Left colon (tissue), 2 donors: ENCODE results near the gene XPO5. TPM values are rescaled to one million over a fixed set of nuclear protein-coding genes. Genes with fewer than 3 reads are reported as not detected.
"Not testable (repeated sequence)": the region's sequence is repeated elsewhere in the genome, so short reads cannot be mapped to it uniquely, and the experiment has no call there.

Source experiments
- ATAC-seq: fragments of 200-7000 bp; cut with Tn5 transposase; one replicate; pipeline ENCODE4 v1.9.1; 2020; ENCODE audit warnings: mild to moderate bottlenecking, moderate library complexity
- DNase-seq, 2 donors: peaks; one replicate each; pipeline ENCODE4 v3.0.0-alpha.2; 2020
- intact Hi-C, 2 donors: fragments of 100-400 bp; cut with DNase I in 1 of 2; cut with micrococcal nuclease in 1 of 2; formaldehyde crosslinking; loops; one replicate each; pipeline versions ENCODE4 v1.11.2 to v1.14.0; 2022; cut with DNase I, micrococcal nuclease
- total RNA-seq, 2 donors: library from RNA; stranded (reverse); fragmentation: NEBNext Ultra II Directional; extraction: Animal tissue kit (Norgen Biotek cat#: 25700); gene quantifications; one replicate each; pipeline ENCODE4 v1.2.1, GENCODE V29; 2021
- donor health status: DM: no; HTN: no; CAD: no.
- donor health status: DM: yes; HTN: yes; CAD: no.

Gene XPO5
- total RNA-seq, 2 donors from 2014 or later: 20.0 to 23.2 TPM

DNA sequence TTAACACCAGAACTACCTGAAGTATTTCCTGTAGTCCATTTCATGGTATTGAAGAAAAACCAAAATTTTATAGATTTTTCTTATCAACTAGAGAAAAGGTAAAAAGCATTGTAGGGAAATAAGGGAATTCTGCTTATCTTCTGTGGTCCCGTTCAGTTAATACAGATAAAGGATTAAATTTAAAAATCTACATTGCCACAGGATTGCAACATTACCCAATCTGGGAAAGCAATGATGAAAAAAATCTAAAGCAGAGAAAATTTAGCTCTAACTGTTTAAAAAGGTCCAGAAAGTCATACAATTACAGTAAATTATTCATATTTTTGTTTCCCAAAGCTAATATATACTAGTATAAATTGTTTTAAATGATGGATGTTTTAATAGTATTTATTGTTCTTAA, 18.1 kb upstream of the XPO5 start:
- no peak for DNase-seq
- intact Hi-C loops: no loop called here
- no peak for ATAC-seq

- ATAC-seq, intact Hi-C loops, DNase-seq: not testable (repeated sequence)
These were observed 13.7 kb upstream of the XPO5 start for GRCh38 chr6:43589564-43589963.

- no peak for ATAC-seq
- intact Hi-C loops: no loop called here
- DNase-seq: no peak
These were observed 12.4 kb upstream of the XPO5 start for GRCh38 chr6:43588194-43588593.

DNA sequence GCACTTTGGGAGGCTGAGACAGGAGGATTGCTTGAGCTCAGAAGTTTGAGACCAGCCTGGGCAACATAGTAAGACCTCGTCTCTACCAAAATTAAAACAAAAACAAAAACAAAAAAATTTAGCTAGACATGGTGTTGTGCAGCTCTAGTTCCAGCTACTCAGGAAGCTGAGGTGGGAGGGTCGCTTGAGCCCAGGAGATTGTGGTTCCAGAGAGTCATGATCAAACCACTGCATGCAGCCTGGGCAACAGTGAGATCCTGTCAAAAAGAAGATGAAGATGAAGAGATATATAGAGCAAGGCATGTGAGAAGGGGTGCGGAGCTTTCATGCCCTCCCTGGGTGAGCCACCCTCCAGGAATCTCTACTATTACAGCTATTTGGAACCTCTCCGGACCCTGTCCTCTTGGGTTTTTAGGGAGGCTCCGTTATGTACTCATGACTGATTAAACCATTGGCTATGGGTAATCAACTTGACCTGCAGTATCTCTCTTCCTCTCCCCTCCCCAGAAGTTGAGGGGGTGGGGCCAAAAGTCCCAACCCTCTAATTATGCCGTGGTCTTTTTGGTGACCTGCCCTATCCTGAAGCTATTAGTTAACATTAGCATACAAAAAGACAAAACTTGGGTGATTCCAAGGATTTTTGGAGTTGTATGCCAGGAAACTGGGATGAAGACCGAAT, 9.2 kb upstream of the XPO5 start:
- DNase-seq (no peak), ATAC-seq (no peak)
- intact Hi-C loops: no loop called here

GRCh38 chr6:43582911-43583310, 7.1 kb upstream of the XPO5 start:
- DNase-seq: no peak
- intact Hi-C loops: no loop called here
- no peak for ATAC-seq

DNA sequence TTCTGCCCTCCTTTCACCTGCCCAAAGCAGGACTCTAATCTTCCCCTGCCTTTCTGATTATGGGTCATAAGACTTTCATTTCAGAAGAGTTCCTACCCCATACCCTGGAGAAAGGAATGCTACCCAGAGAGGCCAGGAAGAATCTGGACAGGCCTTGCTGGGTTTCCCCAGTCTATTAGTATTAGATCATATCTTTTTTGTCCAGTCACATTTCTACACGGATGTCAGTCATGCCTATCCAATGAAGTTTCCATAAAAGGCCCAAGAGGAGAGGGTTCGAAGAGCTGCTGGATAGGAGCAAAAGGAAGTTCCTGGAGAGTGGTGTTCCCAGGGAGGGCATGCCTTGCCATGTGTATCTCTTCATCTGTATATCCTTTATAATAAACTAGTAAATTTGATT, 3.3 kb upstream of the XPO5 start:
- DNase-seq (no peak), ATAC-seq (no peak)
- intact Hi-C loops: no loop called here

GRCh38 chr6:43578748-43579147, 2.9 kb upstream of the XPO5 start:
- intact Hi-C loops: no loop called here
- ATAC-seq (no peak), DNase-seq (no peak)

GRCh38 chr6:43575105-43575771, 600 bp downstream of the XPO5 start:
- intact Hi-C loops: no loop called here
- ATAC-seq (peak; percentile 38), DNase-seq (peak in 1 of 2 donors; percentile 39)

DNA sequence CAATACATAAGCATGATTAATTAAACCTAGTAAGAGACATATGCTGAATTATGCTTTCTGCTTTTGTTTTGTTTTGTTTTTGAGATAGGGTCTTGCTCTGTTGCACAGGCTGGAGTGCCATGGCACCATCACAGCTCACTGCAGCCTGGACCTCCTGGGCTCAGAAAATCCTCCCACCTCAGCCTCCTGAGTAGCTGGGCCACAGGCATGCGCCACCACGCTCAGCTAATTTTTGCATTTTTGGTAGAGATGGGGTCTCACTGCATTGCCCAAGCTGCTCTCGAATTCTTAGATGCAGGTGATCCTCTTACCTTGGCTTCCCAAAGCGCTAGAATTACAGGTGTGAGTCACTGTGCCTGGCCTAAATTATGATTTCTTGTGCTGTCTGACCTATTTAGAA, 3.8 kb downstream of the XPO5 start:
- intact Hi-C loops: no loop called here
- DNase-seq (no peak), ATAC-seq (no peak)

DNA sequence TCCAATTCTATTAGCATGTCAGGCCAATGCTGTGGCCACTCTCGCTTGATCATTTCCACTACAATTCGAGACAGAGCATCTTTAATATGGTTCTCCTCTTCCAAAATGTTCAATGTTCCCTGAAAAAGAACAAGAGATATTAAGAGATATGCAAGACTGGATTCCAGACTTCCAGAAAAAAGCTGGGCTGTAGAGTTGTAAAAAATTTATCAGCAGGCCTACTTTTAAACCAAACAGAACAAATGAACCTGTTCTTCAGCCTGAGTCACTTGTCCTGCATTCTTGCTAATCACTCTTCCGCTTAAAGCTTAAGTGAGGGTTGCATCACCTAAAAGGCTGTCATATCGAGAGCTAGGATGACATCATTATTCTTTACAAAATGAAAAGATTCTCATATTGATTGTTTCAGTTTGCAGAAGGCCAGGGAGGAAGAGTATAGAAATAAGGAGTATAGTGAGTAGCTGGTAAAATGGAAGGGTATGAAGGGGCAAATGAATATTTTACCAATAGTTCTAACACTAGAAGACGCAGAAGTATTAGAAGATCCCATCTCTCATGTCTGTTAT, 4.9 kb downstream of the XPO5 start:
- no peak for DNase-seq
- no peak for ATAC-seq
- intact Hi-C loops: no loop called here

- intact Hi-C loops: no loop called here
- DNase-seq: no peak
- no peak for ATAC-seq
These were observed 16.5 kb downstream of the XPO5 start for GRCh38 chr6:43559328-43559727.

DNA sequence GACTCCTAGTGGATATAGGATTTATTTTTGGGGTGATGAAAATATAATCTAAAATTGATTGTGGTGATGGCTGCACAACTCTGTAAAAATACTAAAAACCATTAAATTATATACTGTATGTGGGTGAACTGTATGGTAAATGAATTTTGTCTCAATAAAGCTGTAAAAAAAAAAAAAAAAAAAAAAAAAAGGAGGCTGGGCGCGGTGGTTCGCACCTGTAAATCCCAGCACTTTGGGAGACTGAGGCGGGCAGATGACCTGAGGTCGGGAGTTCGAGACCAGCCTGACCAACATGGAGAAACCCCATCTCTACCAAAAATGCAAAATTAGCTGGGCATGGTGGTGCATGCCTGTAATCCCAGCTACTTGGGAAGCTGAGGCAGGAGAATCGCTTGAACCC, 18.2 kb downstream of the XPO5 start:
- intact Hi-C loops, ATAC-seq, DNase-seq: not testable (repeated sequence)

GRCh38 chr6:43547222-43547621, 28.6 kb downstream of the XPO5 start:
- ATAC-seq: no peak
- intact Hi-C loops: no loop called here
- no peak for DNase-seq

DNA sequence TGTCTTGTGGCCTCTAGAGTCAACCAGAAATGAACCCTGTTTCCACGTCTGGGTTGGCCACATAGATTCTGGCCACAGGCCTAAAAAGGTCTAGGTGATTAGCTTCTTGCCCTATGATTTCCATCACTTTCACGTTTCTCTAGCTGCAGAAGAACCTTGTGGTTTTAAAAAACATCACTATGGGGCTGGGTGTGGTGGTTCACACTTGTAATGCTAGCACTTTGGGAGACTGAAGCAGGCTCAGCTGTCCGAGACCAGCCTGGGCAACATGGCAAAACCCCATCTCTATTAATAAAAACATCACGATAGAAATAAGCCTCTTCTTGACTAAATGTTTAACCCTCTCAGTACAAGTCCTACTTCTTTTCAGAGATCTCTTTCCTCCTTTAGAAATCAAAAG, 31.4 kb downstream of the XPO5 start:
- intact Hi-C loops: no loop called here
- no peak for DNase-seq
- ATAC-seq: no peak

DNA sequence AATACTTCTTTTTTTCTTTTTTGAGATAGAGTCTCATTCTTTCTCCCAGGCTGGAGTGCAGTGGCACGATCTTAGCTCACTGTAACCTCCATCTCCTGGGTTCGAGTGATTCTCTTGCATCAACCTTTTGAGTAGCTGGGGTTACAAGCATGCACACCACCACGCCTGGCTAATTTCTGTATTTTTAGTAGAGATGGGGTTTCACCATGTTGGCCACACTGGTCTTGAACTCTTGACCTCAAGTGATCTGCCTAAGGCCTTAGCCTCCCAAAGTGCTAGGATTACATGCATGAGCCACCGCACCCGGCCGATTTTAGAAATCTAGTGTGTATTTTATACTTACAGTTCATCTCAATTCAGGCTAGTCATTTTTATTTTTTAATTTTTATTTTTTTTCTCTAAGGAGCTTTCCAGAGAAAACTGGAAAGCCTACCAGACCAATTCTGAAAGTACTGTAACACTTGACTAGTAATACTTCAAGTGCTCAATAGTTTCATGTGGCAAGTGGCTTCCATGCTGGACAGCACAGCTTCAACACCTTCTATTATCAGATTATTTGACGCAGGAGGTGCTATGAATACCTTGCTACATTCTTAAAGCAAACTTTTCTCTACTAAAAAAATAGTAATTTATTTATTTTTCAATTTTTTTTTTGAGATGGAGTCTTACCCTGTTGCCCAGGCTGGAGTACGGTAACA, 33.9 kb downstream of the XPO5 start:
- no peak for ATAC-seq
- intact Hi-C loops: no loop called here
- no peak for DNase-seq

- ATAC-seq (no peak), DNase-seq (no peak)
- intact Hi-C loops: no loop called here
These were observed 35.3 kb downstream of the XPO5 start for GRCh38 chr6:43540507-43540906.

- ATAC-seq, DNase-seq, intact Hi-C loops: not testable (repeated sequence)
These were observed 36.4 kb downstream of the XPO5 start for GRCh38 chr6:43539409-43539808.

- ATAC-seq, intact Hi-C loops, DNase-seq: not testable (repeated sequence)
These were observed 36.9 kb downstream of the XPO5 start for GRCh38 chr6:43538986-43539385.

GRCh38 chr6:43532201-43532600, 43.6 kb downstream of the XPO5 start:
- no peak for ATAC-seq
- DNase-seq: no peak
- intact Hi-C loops: no loop called here

DNA sequence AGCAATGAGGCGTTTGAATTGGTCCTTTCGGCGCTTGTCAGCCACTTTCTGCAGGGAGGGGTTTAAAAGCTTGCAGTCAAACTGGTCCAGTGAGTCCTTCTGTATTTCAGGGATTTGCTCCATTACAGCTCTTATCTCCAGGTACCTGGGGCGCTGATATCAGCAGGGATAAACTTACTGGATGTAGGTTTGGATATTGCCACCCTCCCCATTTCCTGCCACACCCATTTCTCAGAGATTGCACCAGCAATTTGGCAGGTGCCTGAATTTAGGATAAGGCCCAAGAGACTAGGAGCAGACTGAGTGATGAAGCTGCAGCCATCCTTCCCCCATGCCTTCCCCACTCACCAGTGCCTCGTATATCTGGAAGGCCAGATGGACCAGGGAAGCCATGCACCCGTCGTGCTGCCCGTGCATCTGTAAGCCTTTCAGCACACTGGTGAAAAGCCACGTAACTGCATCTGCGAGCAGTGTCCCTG, 51.3 kb downstream of the XPO5 start:
- peak; percentile 17 for ATAC-seq
- intact Hi-C loops: no loop called here
- DNase-seq: no peak
